Gastroesophageal sphincter (tissue), 4 donors: ENCODE measurements around the gene VPS26B. TPM values are rescaled to one million over a fixed set of nuclear protein-coding genes. Genes with fewer than 3 reads are reported as not detected.

Source experiments
- ATAC-seq: fragments of 150-250 bp; one replicate; pipeline ENCODE4 v1.9.1; 2016; ENCODE audit warnings: mild to moderate bottlenecking, moderate library complexity
- H3K27ac ChIP-seq, 4 donors: fragments of 200-600 bp; sonication (generic) in 3 of 4; 1 replicate in 3 of 4; 2 replicates in 1 of 4; pipeline ENCODE4 v1.5.1; 2016 to 2019
- H3K27me3 ChIP-seq: fragments of 200-600 bp; sonication (generic); one replicate; pipeline ENCODE4 v1.5.1; 2019
- H3K36me3 ChIP-seq, 2 donors: fragments of 200-600 bp; sonication (generic); one replicate each; pipeline ENCODE4 v1.5.1; 2019; ENCODE audit warnings: control low read depth in 1 of 2
- H3K4me1 ChIP-seq, 3 donors: fragments of 200-600 bp; sonication (generic); 1 replicate in 2 of 3; 2 replicates in 1 of 3; pipeline ENCODE4 v1.5.1; 2016 to 2019; ENCODE audit warnings: control low read depth in 2 of 3
- H3K4me3 ChIP-seq, 2 donors: fragments of 200-600 bp; sonication (generic); one replicate each; pipeline ENCODE4 v1.5.1; 2019; ENCODE audit warnings: mild to moderate bottlenecking in 1 of 2, moderate library complexity in 1 of 2
- H3K9me3 ChIP-seq, 3 donors: fragments of 200-600 bp; sonication (generic); one replicate each; pipeline ENCODE4 v1.5.1; 2017 to 2019; ENCODE audit warnings: control low read depth in 2 of 3
- EP300 ChIP-seq: sonication (generic); formaldehyde crosslinking; IDR thresholded peaks from one replicate; pipeline ENCODE4 v1.6.1; 2017; ENCODE audit warnings: antibody characterized with exemption, mild to moderate bottlenecking
- POLR2A ChIP-seq, 2 donors: fragments of 450-650 bp; IDR thresholded peaks; one replicate each; pipeline ENCODE4 v1.6.1; 2017; ENCODE audit warnings: antibody characterized with exemption in 2 of 2, mild to moderate bottlenecking in 2 of 2, moderate library complexity in 1 of 2
- POLR2AphosphoS5 ChIP-seq: sonication (generic); formaldehyde crosslinking; IDR thresholded peaks from one replicate; pipeline ENCODE4 v1.6.1; 2017; ENCODE audit warnings: antibody characterized with exemption
- WGBS, 2 donors: methylation state at CpG; one replicate each; pipeline ENCODE4 v1.1.5; 2018; ENCODE audit warnings: low coverage in 1 of 2; 5-methylcytosine and 5-hydroxymethylcytosine counted together
- total RNA-seq, 4 donors: library from RNA; depleted of rRNA; stranded (reverse); fragments of >200 nt; gene quantifications; one replicate each; pipeline ENCODE4 v1.1.0, GENCODE V29; 2016
- TF ChIP-seq, protein P1 (sequence below), 4 experiments: fragments of 200-600 bp in 2 of 4; fragments of 450-650 bp in 2 of 4; sonication (generic) in 1 of 4; IDR thresholded peaks; one replicate each; pipeline ENCODE4 v1.5.1; 2017 to 2019; ENCODE audit warnings: antibody characterized with exemption in 4 of 4, mild to moderate bottlenecking in 2 of 4, moderate library complexity in 2 of 4

VPS26B gene
- total RNA-seq, 4 donors from 2014 or later = 27.6 to 56.4 (median 45.0) TPM

DNA sequence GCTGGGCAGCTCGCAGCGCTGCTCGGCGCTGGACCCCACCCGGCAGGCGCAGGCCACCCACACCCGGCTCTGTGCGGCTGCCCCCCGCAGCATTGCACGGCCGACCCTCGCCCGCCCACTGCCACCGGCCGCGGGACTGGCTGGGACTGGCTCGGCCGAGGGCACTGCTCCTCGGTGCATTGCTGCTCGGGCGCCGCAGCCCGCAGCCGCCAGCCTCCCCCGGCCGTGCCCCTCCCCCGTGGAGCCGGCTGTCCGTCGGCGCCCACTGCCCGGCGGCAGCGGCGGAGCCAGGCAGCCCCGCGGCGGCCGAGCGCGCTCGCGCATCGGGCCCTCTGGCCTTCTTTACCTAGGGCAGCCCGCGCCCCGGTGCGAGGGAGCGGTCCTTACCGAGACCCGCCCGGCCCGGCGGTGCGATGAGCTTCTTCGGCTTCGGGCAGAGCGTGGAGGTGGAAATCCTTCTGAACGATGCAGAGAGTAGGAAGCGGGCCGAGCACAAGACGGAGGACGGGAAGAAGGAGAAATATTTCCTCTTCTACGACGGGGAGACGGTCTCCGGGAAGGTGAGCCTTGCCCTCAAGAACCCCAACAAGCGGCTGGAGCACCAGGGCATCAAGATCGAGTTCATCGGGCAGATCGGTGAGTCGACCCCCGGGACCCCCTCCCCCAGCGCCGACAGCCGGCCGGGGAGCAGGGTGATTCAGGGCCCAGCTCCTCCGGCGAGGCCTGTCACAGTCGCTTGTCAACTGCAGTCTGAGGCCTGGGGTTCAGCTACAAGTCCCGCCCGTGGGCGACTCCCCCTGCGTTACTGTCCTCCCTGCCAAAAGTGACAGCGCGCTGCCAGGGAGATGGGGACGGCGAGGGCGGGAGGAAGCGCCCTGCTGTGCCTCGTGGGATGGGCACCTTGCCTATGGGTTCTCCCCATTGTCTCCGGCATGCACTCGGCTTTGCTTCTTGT lies 516 bp downstream of the VPS26B start:
- H3K36me3 ChIP-seq = peaks cover 0 to 8% of the 10 kb centered on the region in 2 donors
- no peak for TF ChIP-seq EP300
- TF ChIP-seq, protein P1, sequence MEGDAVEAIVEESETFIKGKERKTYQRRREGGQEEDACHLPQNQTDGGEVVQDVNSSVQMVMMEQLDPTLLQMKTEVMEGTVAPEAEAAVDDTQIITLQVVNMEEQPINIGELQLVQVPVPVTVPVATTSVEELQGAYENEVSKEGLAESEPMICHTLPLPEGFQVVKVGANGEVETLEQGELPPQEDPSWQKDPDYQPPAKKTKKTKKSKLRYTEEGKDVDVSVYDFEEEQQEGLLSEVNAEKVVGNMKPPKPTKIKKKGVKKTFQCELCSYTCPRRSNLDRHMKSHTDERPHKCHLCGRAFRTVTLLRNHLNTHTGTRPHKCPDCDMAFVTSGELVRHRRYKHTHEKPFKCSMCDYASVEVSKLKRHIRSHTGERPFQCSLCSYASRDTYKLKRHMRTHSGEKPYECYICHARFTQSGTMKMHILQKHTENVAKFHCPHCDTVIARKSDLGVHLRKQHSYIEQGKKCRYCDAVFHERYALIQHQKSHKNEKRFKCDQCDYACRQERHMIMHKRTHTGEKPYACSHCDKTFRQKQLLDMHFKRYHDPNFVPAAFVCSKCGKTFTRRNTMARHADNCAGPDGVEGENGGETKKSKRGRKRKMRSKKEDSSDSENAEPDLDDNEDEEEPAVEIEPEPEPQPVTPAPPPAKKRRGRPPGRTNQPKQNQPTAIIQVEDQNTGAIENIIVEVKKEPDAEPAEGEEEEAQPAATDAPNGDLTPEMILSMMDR (IDR thresholded peaks at IDR 0.05) = peak in 1 of 4 experiments; percentile 1
- peak; percentile 13 to 56 for TF ChIP-seq POLR2A (IDR thresholded peaks at IDR 0.05)
- TF ChIP-seq POLR2AphosphoS5 = no peak
- H3K4me3 ChIP-seq = peak overlapping the region; percentile 66 to 98
- peak; percentile 58 for ATAC-seq
- no CpG with 5 or more reads among the region's 93 CpGs for WGBS, 2 donors
- no peaks in the 10 kb centered on the region for H3K27me3 ChIP-seq
- H3K27ac ChIP-seq = peak overlapping the region; percentile 43 to 94 (median 88)
- H3K4me1 ChIP-seq = peaks cover 3 to 50% (median 20%) of the 10 kb centered on the region in 3 donors
- H3K9me3 ChIP-seq = no peaks in the 10 kb centered on the region

DNA sequence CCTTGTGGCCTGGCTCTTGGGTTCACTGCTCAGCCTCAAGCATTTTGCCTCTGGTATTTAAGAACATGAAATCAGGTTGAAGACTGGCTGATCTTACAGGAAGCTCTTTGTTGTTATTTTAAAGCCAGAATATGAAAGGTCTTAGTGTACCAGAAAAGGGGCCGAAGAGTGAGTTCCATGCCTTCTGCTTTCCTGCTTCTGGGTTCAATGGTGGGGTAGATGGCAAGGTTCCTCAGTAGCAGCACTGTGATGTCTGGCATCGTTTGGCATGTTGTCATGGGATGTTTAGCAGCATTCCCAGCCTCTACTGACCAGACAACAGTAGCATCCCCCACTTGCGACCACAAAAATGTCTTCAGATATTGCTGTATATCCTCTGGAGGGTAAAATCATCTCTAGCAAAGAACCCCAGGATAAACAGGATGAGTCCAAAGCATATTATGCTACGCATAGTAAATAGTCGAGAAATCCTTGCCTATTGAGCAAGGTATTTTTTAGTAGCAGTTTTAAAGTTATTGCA lies 2.4 kb downstream of the VPS26B start:
- no peaks in the 10 kb centered on the region for H3K9me3 ChIP-seq
- no peak overlapping the region for H3K4me3 ChIP-seq
- H3K27ac ChIP-seq = no peak overlapping the region
- H3K36me3 ChIP-seq = peaks cover 0 to 4% of the 10 kb centered on the region in 2 donors
- H3K4me1 ChIP-seq = peaks cover 3 to 61% (median 20%) of the 10 kb centered on the region in 3 donors
- no peak for TF ChIP-seq EP300
- no peak for TF ChIP-seq POLR2A (IDR thresholded peaks at IDR 0.05)
- TF ChIP-seq, protein P1 (IDR thresholded peaks at IDR 0.05) = no peak
- no peak for TF ChIP-seq POLR2AphosphoS5
- ATAC-seq = no peak
- no peaks in the 10 kb centered on the region for H3K27me3 ChIP-seq
- WGBS, 2 donors = 80 to 89% methylated on average over 5 of the region's 5 CpGs

DNA sequence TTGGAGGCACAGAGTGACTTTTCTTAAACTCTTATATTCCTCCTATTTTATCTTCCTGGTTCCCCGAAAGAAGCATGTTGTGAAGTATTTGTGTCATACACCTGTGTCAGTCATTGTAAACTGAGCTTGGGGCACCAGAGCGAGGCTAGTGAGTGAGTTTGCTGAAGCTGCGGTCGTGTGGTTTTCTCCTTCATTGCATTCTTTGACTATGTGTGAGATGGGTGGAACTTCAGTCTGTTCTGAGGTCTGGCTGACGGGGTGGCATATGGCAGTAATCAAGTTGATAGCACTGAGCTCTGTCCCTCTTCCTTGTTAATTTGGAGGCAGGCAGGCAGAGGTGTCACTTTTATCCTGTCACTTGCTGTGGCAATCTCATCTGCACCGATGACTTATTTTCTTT lies 4.2 kb downstream of the VPS26B start:
- WGBS, 2 donors = 81 to 94% methylated on average over 3 to 6 of the region's 6 CpGs
- H3K27ac ChIP-seq = no peak overlapping the region
- no peaks in the 10 kb centered on the region for H3K27me3 ChIP-seq
- peaks cover 0 to 12% of the 10 kb centered on the region in 2 donors for H3K36me3 ChIP-seq
- TF ChIP-seq, protein P1 (IDR thresholded peaks at IDR 0.05) = no peak
- no peak for TF ChIP-seq POLR2AphosphoS5
- TF ChIP-seq POLR2A (IDR thresholded peaks at IDR 0.05) = no peak
- peaks cover 0 to 50% (median 15%) of the 10 kb centered on the region in 3 donors for H3K4me1 ChIP-seq
- no peak for ATAC-seq
- no peak overlapping the region for H3K4me3 ChIP-seq
- H3K9me3 ChIP-seq = no peaks in the 10 kb centered on the region

DNA sequence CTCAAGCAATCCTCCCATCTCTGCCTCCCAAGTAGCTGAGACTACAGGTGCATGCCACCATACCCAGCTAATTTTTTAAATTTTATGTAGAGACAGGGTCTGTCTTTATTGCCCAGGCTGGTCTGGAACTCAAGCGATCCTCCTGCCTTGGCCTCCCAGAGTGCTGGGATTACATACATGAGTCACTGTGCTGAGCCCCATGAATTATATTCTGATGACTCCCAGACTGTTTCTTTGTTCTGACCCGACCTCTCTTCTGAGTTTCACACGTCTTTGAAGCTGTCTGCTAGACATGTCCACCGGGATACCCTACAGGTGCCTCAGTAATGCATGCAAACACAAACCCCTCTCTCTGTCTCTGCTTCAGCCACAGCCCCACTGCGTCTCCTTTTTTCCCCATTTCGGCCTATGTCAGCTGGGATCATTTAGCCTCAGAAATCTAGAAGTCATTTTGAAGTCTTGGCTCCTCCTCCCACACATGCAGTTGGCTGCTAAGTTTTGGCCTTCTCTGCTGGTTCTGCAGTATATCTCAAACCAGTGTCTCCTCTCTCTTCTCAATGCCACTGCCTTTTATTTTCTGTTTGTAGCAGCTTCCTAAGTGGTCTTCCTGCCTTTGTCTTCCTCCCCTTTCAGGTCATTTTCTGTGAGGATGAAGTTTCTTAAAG lies 4.8 kb downstream of the VPS26B start:
- H3K36me3 ChIP-seq = peaks cover 0 to 12% of the 10 kb centered on the region in 2 donors
- H3K4me1 ChIP-seq = peaks cover 0 to 49% (median 15%) of the 10 kb centered on the region in 3 donors
- WGBS, 2 donors = 58 to 74% methylated on average over 6 of the region's 6 CpGs
- ATAC-seq = no peak
- no peaks in the 10 kb centered on the region for H3K27me3 ChIP-seq
- TF ChIP-seq POLR2AphosphoS5 (no peak), POLR2A (IDR thresholded peaks at IDR 0.05) (no peak), EP300 (no peak)
- TF ChIP-seq, protein P1 (IDR thresholded peaks at IDR 0.05) = no peak
- no peak overlapping the region for H3K4me3 ChIP-seq
- no peaks in the 10 kb centered on the region for H3K9me3 ChIP-seq
- no peak overlapping the region for H3K27ac ChIP-seq
